ENCODE results near the gene AKAP13.

AKAP13 gene

GRCh38 chr15:85536341-85536740 is 155.9 kb downstream of the AKAP13 start:
- Histone ChIP-seq H2AFZ (no peak overlapping the region), H3K9ac (no peak overlapping the region), H3K79me2 (no peaks in the 10 kb centered on the region), H3K27ac (no peak overlapping the region), H3K4me2 (ENCODE audit: low read length) (no peak overlapping the region), H3K4me1 (no peaks in the 10 kb centered on the region), H3K27me3 (ENCODE audit: control insufficient read depth, insufficient read depth, low read length) (no peaks in the 10 kb centered on the region), H3K4me3 (ENCODE audit: low read depth, low read length) (no peak overlapping the region), H3K36me3 (ENCODE audit: control insufficient read depth, insufficient read depth, low read length) (no peaks in the 10 kb centered on the region), H3K9me3 (ENCODE audit: control insufficient read depth, low read length) (no peaks in the 10 kb centered on the region)
- TF ChIP-seq CTCF (IDR thresholded peaks at IDR 0.05): no peak

- TF ChIP-seq CTCF (IDR thresholded peaks at IDR 0.05): no peak
- H2AFZ ChIP-seq: no peak overlapping the region
- H3K79me2 ChIP-seq: no peaks in the 10 kb centered on the region
- H3K9me3 ChIP-seq (ENCODE audit: control insufficient read depth, low read length): no peaks in the 10 kb centered on the region
- H3K27ac ChIP-seq: no peak overlapping the region
- H3K4me2 ChIP-seq (ENCODE audit: low read length): no peak overlapping the region
- H3K9ac ChIP-seq: no peak overlapping the region
- H3K36me3 ChIP-seq (ENCODE audit: control insufficient read depth, insufficient read depth, low read length): no peaks in the 10 kb centered on the region
- H3K27me3 ChIP-seq (ENCODE audit: control insufficient read depth, insufficient read depth, low read length): no peaks in the 10 kb centered on the region
- no peak overlapping the region for H3K4me3 ChIP-seq (ENCODE audit: low read depth, low read length)
- H3K4me1 ChIP-seq: no peaks in the 10 kb centered on the region
Observed at GRCh38 chr15:85539491-85539890, 159.1 kb downstream of the AKAP13 start.

- no peak overlapping the region for H3K9ac ChIP-seq
- H3K27ac ChIP-seq: no peak overlapping the region
- H2AFZ ChIP-seq: no peak overlapping the region
- no peak overlapping the region for H3K4me3 ChIP-seq (ENCODE audit: low read depth, low read length)
- H3K79me2 ChIP-seq: no peaks in the 10 kb centered on the region
- no peak for TF ChIP-seq CTCF (IDR thresholded peaks at IDR 0.05)
- no peaks in the 10 kb centered on the region for H3K36me3 ChIP-seq (ENCODE audit: control insufficient read depth, insufficient read depth, low read length)
- no peak overlapping the region for H3K4me2 ChIP-seq (ENCODE audit: low read length)
- no peaks in the 10 kb centered on the region for H3K27me3 ChIP-seq (ENCODE audit: control insufficient read depth, insufficient read depth, low read length)
- H3K9me3 ChIP-seq (ENCODE audit: control insufficient read depth, low read length): no peaks in the 10 kb centered on the region
- no peaks in the 10 kb centered on the region for H3K4me1 ChIP-seq
Observed at GRCh38 chr15:85540085-85540797, 159.8 kb downstream of the AKAP13 start.

- H2AFZ ChIP-seq: no peak overlapping the region
- H3K4me3 ChIP-seq (ENCODE audit: low read depth, low read length): no peak overlapping the region
- H3K27ac ChIP-seq: no peak overlapping the region
- no peaks in the 10 kb centered on the region for H3K9me3 ChIP-seq (ENCODE audit: control insufficient read depth, low read length)
- H3K4me1 ChIP-seq: no peaks in the 10 kb centered on the region
- no peaks in the 10 kb centered on the region for H3K36me3 ChIP-seq (ENCODE audit: control insufficient read depth, insufficient read depth, low read length)
- H3K27me3 ChIP-seq (ENCODE audit: control insufficient read depth, insufficient read depth, low read length): no peaks in the 10 kb centered on the region
- H3K9ac ChIP-seq: no peak overlapping the region
- no peak for TF ChIP-seq CTCF (IDR thresholded peaks at IDR 0.05)
- H3K79me2 ChIP-seq: no peaks in the 10 kb centered on the region
- H3K4me2 ChIP-seq (ENCODE audit: low read length): no peak overlapping the region
Observed at GRCh38 chr15:85541744-85542143, 161.3 kb downstream of the AKAP13 start.

GRCh38 chr15:85542488-85542887 is 162.1 kb downstream of the AKAP13 start:
- H3K4me1 ChIP-seq: no peaks in the 10 kb centered on the region
- H3K9ac ChIP-seq: no peak overlapping the region
- no peak overlapping the region for H2AFZ ChIP-seq
- TF ChIP-seq CTCF (IDR thresholded peaks at IDR 0.05): no peak
- no peaks in the 10 kb centered on the region for H3K27me3 ChIP-seq (ENCODE audit: control insufficient read depth, insufficient read depth, low read length)
- H3K27ac ChIP-seq: no peak overlapping the region
- H3K79me2 ChIP-seq: no peaks in the 10 kb centered on the region
- no peaks in the 10 kb centered on the region for H3K36me3 ChIP-seq (ENCODE audit: control insufficient read depth, insufficient read depth, low read length)
- no peak overlapping the region for H3K4me3 ChIP-seq (ENCODE audit: low read depth, low read length)
- H3K9me3 ChIP-seq (ENCODE audit: control insufficient read depth, low read length): no peaks in the 10 kb centered on the region
- no peak overlapping the region for H3K4me2 ChIP-seq (ENCODE audit: low read length)

All from parathyroid adenoma (tissue), 2 donors.